GM21619 (cell line): Measurements from ENCODE around the gene CHRNB4.

Experiments used
- ATAC-seq: cut with Tn5 transposase; IDR thresholded peaks from one replicate; pipeline ENCODE4 v1.9.1; 2021; ENCODE audit not compliant: unreplicated experiment

Gene CHRNB4

DNA sequence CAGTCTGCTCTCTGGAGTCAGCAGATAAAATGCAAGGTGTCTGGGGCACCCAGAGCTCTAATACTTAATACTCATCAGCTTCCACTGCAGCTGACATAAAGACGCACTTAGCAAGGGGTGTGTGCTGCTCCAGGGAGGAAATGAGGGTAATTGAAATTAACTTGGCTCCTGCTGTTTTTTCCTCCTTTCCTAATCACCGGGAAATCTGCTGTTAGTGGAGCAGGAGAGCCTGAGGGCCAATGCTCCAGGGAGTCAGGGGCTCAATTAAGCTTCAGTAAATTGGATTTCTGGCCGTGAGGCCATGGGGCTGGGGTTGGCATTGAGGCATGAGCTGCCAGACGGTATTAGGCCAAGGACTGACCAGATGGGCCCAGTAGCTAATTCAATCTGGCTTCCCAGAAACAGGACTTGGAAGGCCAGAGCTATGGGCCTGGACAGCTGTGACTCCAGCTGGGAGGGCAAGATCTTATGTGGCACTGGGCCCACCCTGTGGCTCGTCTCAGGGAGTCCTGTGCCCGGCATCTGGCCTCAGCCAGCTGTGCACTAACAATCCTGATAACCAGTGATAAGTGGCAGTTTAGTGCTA is 30.7 kb upstream of the CHRNB4 start:
- ATAC-seq = no peak

DNA sequence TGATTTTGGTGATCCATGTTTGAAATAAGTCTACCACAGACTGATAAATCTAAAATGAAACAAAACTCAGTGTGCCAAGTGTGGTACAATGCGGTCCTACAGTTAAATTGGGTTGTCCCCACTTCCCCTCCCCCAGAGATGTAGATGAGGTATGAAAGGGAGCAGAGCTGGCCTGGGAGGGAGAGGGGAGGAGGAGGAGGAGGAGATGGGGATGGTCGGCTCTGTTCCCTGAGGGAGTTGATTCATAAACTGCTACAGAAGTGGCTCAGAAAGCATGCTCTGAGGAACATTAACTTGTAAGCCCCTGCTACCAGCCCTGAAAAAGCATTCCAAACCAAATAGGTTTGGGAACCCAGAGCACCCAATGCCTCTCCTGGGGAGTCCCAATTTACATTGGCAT is 28.0 kb upstream of the CHRNB4 start:
- no peak for ATAC-seq

DNA sequence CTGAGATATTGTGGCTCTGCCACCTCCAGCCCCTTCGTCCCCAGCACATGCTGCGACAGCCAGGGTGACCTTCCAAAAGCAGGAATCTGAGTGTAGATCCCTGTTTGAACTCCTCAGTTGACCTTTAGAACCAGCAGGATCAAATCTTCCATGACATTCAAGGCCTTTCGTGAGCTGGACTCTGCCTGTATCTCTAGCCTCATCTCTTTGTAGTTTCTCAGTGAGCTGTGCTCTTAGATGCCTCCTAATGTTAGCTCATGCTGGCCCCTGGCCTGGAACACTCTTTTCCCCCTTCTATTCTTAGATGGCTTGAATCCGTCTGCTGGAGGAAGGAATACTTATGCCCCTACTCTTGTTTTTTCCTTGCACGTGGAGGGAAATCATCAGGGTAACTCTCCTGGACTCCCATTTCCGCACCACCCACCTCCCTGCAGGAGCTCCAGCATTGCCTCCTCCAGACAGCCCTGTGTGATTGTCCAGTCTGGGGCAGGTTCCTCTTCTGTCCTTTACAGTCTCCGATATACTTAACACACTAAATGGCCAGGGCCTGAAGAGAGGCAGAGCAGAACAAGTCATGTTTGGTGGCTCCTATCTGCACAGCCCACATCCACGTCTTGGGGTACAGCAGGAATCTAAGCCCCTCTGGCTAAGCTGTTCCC is 26.7 kb upstream of the CHRNB4 start:
- ATAC-seq = no peak

DNA sequence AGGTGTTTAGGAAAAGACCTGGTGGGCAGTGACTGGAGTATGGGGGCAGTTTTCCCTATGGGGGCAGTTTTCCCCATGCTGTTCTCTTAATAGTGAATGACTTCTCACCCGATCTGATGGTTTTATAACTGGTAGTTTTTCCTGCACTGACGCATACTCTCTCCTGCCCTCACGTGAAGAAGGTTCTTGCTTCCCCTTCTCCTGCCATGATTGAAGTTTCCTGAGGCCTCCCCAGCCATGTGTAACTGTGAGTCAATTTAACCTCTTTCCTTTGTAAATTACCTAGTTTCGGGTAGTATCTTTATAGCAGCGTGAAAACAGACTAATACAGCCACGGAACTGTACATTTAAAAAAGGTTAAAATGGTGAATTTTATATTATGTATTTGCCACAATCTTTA is 25.0 kb upstream of the CHRNB4 start:
- no peak for ATAC-seq

DNA sequence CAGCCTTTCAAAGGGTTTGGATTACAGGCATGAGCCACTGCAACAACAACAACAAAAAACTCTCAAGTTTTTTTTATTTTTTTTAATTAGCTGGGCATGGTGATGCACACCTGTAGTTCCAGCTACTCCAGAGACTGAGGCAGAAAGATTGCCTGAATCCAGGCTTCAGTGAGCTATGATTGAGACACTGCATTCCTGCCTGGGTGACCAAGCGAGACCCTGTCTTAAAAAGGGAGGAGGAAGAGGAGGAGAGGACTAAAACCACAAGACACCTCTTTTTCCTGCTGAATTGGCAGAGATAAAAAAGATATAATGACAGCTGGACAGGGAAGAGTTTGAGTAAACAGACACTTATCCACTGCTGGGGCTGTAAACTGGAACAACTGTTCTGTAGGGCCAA is 22.7 kb upstream of the CHRNB4 start:
- ATAC-seq = no peak

DNA sequence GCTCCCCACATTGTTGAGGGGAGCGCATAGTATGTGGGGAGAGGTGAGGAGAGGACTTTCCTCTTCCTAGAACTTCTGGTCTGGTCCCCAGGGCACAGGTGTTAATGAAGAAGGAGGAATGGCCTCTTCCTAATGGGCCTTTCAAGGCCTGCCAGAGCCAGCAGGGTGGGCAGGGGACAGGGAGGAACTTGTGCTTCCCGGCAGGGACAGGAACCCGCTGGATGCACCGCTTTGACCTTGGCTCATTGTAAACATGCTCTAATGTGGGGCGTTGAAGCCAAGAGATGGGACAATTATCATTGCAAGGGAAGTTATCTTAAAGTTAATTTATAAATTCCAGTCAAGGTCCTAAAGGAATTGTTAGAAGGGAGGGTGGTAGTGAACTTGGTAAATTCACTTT is 21.0 kb upstream of the CHRNB4 start:
- no peak for ATAC-seq

DNA sequence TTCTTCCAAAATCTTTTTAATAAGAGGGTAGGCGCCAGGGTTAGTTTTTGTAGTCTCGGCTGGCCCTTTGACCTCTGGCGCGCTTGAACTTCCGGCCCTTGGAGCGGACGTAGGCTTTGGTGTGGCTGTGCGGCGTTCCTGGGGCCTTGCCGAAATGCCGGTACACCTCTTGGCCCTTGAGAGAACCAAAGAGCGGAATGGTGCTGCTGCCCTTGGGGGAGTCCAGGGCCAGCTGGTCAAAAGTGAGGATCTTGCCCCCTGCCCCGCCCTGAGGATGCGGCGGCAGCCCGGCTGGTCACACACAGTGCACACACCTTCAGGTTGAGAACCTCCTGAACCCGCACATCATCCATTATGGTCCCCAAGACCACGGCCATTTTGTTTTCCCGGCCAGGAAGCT is 20.0 kb upstream of the CHRNB4 start:
- no peak for ATAC-seq

DNA sequence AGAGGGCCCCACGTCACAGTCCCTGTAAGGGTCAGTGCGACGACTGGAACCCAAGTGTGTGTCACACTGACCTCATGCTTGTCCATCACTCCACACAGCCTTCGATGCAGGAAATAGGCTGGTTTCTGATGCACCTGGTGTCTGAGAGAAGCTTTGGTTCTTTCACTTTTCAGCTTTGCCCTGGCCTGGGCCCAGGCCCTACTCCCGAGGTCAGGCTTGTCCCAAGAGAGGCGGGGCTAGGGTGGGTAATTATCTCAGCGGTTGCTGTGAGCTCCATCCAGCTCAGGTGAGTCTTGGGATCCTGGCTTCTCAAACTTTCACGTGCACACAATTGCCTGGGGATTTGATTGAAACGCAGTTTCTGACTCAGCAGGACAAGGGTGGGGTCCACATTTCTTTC is 19.6 kb upstream of the CHRNB4 start:
- no peak for ATAC-seq

DNA sequence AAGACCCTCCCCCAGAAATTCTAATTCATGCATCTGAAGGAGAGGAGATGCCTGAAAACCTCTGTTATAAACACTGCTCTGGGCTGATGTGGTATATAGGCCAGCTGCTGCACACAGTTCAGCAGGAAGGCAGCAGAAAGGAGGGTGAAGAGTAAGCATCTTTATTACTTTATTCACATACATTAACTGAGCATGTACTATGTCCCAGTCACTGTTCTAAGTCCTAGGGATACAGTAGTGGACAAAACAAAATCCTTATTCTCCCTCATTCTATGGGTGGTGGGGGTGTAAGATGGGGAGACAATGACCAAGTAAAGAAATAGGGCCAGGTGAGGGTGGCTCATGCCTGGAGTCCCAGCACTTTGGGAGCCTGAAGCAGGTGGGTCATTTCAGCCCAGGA is 17.8 kb upstream of the CHRNB4 start:
- no peak for ATAC-seq

DNA sequence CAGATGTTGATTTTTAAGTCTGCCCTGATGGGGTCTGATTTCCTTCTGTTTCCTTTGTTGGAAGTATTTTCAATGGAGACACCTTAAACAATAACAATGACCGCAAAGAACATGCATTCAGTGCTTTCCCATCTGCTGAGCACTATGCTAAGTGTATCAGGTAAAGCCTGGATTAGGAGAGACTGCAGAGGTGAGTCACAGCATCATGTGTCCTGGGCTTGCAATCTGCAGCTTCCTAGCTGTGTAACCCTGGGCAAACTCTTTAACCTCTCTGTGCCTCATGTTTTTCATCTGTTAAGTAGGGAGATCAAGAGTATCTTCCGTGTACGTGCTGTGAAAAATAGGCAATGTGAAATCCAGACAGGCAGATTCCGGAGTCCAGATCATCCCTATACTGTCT is 13.3 kb upstream of the CHRNB4 start:
- ATAC-seq = no peak

DNA sequence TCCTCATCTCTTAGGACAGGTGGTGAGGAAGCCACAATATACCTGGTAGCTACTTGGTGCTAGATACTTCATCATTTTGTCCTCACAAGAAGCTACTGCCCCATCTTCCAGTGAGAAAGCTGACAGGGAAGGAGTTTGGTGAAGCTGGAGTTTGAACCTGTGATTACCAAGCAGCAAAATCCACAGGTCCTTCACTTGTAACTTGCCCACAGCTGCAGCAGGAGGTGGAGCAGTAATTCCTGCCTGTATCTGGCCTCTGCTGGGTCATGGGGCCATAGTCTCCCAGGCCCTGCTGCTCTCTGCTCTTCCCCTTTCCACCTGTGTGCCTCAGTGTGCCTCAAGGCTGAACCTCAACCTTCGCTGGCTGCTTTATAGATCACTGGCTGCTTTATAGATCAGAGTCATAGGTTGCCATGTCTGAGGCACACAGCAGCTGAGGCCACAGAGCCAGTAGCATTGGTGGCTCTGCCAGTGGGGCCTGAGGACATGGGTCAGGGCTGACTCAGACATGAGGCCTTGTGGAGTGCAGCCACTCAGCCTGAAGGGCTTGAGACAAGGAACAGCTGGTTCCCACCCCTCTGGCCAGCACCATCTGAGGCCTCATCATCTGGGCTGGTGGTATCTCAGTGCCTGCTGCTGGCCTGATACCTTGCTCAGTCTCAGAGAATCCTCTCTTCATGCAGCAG is 11.1 kb upstream of the CHRNB4 start:
- ATAC-seq = no peak

DNA sequence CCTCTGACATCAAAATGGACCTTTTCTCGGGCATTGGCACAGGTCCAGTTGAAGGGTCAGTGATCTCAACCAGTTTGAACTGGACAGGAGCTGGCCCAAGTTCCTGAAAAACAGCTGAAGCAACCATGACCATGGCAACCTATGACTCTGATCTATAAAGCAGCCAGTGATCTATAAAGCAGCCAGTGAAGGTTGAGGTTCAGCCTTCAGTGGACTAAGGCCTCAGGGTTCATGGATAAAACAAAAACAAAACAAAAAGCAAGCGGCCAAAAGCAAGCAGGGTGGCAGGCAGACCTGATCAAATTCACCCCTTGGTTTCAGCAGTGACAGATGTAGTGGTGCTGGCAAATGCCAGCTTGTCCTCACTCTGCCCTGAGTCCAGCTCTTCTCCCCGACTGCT is 10.0 kb upstream of the CHRNB4 start:
- no peak for ATAC-seq

DNA sequence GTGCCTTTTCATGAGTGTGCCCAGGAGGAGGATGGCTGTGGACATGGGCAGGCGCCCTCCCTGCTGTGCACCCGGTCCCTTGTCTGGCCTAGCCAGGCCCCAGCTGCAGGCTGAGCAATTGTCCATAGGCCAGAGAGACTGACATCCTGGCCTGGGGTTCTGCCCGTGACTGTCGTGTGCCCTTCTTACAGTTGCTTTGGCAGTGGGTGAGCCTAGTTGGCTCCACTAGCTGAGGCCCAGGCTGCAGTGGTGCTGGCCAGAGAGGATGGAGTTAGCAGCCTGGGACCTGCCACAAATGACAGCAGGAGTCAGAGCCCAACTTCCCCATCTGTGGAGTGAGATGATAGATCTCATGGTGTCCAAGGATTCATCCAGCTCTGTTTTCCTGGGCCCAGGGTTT is 9.0 kb upstream of the CHRNB4 start:
- no peak for ATAC-seq

DNA sequence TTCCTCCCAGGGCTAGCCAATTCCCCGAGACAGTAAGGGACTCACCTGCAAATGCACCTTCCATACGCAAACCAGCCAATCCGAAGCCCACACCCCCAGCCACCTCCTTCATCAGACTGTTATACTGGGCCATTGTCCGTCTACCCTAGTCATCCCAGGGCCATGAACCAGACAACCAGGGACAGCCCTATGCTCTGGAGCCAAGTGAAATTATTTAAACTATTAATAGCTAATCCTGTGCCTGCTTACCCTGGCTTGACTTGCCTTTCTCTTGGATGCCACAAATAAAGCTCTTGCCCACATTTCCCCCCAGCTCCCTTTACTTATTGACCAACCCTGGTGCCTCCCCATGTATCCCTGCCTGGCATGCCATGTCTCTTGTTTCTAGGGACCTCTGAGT is 4.0 kb upstream of the CHRNB4 start:
- ATAC-seq = no peak

DNA sequence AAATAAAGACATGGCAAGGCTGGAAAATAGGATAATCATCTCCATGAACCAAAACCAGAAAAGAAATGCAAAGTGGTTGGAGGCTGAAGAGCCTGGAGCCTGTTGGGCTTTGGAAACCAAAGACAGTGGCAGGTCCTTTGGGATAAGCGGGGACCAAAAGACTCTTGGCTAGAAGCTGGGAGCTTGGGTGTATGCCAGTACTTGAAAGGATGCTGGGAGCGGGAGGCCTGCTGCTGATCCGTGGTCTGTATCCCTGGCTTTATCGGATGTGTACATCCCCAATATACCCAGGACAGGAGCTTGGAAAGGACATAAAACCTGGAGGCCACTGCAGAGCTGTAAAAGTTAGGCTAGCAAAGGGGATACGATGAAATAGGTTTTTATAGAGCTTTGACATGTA is 1.3 kb upstream of the CHRNB4 start:
- no peak for ATAC-seq

DNA sequence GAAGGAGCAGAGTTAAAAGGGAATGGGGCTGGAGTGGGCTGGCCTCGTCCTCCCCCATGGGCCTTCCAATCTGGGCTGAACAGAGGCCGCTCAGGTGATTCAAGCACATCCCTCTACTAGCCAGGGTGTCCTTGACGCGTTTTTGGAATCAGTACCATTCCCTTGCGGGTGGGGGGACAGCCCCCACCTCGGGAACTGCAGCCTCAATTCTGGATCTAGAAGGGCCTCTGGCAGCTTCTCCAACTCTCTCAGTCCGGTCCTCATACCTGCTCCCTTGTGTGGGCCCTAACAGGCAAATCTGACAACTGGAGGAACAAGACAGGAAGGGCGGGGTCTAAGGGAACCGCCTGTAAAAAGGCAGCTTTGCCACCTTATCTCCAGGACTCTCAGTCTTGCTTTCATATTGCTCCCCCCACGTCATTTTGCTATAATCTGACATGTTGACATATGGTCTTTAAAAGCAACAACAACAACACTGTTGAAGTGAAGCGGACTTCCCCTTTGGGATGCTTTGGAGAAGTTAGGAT is 802 bp upstream of the CHRNB4 start:
- ATAC-seq = no peak

DNA sequence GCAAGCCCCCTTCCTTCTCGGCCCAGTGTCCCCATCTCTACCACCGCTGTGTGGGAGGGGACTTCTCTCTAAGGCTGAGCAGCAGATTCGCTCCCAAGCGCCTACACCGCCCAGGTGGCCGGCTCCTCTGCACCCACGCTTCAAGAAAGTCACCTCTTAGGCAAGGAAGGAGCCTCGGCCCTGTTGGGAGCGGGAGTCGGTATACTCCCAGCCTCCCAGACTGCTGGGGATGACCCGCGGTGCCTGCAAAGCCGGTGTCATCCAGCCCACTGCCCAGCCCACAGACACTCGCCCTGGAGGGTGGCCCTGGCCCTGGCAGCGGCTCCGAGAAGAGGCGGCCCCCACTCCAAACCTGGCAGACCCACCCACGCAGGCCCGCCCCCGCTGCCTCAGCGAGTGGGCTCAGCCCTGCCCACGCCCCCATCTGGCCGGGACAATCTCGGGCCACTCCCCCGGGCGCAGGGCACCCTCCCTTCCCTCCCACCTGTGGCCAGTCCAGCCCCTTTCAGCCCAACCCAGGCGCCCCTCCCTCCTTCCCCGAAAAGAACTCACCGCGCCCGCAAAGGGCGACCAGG is 396 bp downstream of the CHRNB4 start:
- ATAC-seq = no peak

DNA sequence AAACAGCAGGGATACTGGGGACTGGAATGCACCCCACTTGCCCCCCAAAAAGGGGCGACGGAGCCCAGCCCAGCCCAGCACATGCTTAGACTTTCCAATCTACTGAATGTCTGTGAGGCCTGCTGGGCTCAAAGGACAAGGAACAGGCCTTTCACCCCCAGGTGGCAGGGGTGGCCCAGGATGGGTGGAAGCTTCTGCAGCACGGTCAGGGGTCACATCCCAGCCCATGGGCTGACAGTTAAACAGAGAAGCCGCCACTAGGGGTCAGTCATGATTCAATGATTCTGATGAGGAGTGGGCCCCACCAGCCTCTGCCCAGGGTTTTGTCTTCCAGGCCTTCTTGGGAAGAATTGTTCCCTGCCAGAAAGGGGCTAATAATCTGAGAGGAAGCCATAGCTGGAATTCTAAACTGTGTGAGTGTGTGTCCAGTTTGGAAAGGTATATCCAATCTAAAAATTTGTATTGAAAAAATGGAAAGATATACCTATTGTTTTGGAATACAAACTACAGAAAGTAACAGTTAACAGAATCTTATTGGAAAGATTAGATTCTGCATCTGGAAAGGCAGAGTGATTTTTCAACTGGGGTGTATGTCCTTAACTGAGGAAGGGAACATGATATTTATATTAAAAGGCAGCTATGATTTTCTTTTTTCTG is 2.2 kb downstream of the CHRNB4 start:
- ATAC-seq = no peak

DNA sequence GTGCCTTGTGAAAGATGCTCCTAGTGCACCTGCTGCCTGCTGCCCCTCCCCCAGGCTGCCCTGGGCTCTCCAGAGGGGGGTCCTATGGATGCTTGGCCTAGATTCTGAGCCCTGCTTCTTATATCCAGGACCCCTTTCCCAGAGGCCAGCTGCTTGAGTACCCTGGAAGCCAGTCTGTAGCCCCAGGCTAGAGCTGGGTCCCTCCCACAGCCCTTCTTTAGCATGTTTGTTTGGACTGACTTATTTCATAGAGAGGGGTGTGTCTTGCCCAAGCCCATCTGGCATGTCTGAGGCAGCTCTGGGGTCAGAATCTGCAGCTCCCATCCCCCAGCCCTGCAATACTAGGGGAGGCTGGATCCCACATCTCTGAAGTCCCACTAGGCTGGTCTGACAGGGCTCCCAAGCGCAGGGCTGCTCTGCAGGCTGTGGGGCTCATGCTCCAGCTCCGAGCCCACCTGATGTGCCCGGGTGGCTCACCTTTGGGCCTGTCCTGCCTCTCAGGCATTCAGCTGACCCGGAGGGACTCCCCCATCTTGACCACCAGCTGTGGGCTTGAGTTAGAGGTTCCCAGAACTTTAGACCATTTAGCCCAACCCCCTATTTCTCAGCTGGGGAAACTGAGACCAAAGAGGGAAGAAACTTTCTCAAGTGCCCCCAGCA is 3.1 kb downstream of the CHRNB4 start:
- ATAC-seq = no peak

DNA sequence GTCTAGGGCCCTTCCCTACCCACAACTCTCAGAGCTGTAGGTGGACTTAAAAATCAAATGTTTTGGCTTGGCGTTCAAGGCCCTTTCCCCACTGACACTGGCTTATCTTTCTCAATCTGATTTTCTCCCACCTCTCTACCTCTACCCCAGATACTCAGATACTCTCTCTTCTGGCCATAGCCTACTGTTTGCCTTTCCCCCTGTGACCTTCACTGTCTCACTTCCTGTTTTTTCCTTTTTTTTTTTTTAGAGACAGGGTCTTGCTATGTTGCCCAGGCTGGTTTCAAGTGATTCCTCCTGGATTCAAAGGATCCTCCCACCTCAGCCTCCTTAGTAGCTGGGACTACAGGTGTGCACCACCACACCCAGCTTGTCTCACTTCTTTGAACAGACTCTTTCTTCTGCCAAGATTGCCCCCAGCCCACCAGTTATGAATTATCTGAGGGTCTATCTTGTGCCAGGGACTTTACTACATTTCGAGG is 4.6 kb downstream of the CHRNB4 start:
- no peak for ATAC-seq

DNA sequence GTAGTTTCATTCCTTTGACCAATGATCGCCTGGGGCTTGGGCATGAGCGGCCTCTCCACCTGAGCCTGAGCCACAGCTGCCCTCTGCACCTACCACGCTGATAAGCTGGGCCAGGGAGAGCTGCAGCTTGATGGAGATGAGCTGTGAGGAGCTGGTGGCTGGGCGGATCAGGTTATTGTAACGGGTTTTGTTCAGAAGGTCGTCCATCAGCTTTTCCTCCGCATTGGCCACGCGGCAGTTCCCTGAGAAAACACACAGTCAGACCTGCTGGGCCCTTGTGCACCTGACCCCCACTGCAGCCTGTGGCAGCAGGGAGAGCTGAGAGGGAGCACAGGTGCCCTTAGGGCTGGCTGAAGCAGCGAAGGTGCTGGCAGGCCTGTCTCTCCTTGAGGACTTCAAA is 5.7 kb downstream of the CHRNB4 start:
- ATAC-seq = no peak
